ENCODE measurements around the gene LIMD2. TPM values are rescaled to one million over a fixed set of nuclear protein-coding genes. Genes with fewer than 3 reads are reported as not detected.

Gene LIMD2
- total RNA-seq, 1 donor from 2014 or later = 65.1 TPM

GRCh38 chr17:63685041-63685440 is 14.9 kb downstream of the LIMD2 start:
- H3K4me1 Mint-ChIP-seq (ENCODE audit: unreplicated experiment) = peaks cover 7% of the 10 kb centered on the region
- no peaks in the 10 kb centered on the region for H3K9me3 Mint-ChIP-seq
- H3K36me3 Mint-ChIP-seq = peaks cover 22% of the 10 kb centered on the region
- no peak overlapping the region for H3K4me3 Mint-ChIP-seq
- no peaks in the 10 kb centered on the region for H3K27me3 Mint-ChIP-seq
- TF ChIP-seq CTCF (conservative IDR thresholded peaks at IDR 0.05) = no peak
- H3K27ac Mint-ChIP-seq = no peak overlapping the region
- no peak for DNase-seq (ENCODE audit: extremely low spot score, unreplicated experiment)

GRCh38 chr17:63682981-63683380 is 16.9 kb downstream of the LIMD2 start:
- no peak for TF ChIP-seq CTCF (conservative IDR thresholded peaks at IDR 0.05)

GRCh38 chr17:63682441-63682840 is 17.5 kb downstream of the LIMD2 start:
- DNase-seq (ENCODE audit: extremely low spot score, unreplicated experiment) = no peak
- Mint-ChIP-seq H3K4me1 (ENCODE audit: unreplicated experiment) (peaks cover 7% of the 10 kb centered on the region), H3K27ac (no peak overlapping the region), H3K27me3 (no peaks in the 10 kb centered on the region), H3K4me3 (no peak overlapping the region), H3K36me3 (peaks cover 24% of the 10 kb centered on the region), H3K9me3 (no peaks in the 10 kb centered on the region)
- no peak for TF ChIP-seq CTCF (conservative IDR thresholded peaks at IDR 0.05)

More at GRCh38 chr17:63682981-63683380, 16.9 kb downstream of the LIMD2 start:
- H3K27ac Mint-ChIP-seq = no peak overlapping the region
- H3K9me3 Mint-ChIP-seq = no peaks in the 10 kb centered on the region
- no peak for DNase-seq (ENCODE audit: extremely low spot score, unreplicated experiment)
- H3K4me3 Mint-ChIP-seq = no peak overlapping the region
- H3K4me1 Mint-ChIP-seq (ENCODE audit: unreplicated experiment) = peaks cover 7% of the 10 kb centered on the region
- peaks cover 25% of the 10 kb centered on the region for H3K36me3 Mint-ChIP-seq
- no peaks in the 10 kb centered on the region for H3K27me3 Mint-ChIP-seq

GRCh38 chr17:63681530-63681929 is 18.4 kb downstream of the LIMD2 start:
- Mint-ChIP-seq H3K4me3 (no peak overlapping the region), H3K4me1 (ENCODE audit: unreplicated experiment) (peaks cover 8% of the 10 kb centered on the region), H3K36me3 (peaks cover 24% of the 10 kb centered on the region), H3K9me3 (no peaks in the 10 kb centered on the region), H3K27me3 (no peaks in the 10 kb centered on the region), H3K27ac (no peak overlapping the region)
- no peak for TF ChIP-seq CTCF (conservative IDR thresholded peaks at IDR 0.05)
- DNase-seq (ENCODE audit: extremely low spot score, unreplicated experiment) = no peak

- DNase-seq (ENCODE audit: extremely low spot score, unreplicated experiment) = no peak
- H3K4me3 Mint-ChIP-seq = no peak overlapping the region
- H3K27me3 Mint-ChIP-seq = no peaks in the 10 kb centered on the region
- H3K4me1 Mint-ChIP-seq (ENCODE audit: unreplicated experiment) = peaks cover 16% of the 10 kb centered on the region
- no peak for TF ChIP-seq CTCF (conservative IDR thresholded peaks at IDR 0.05)
- no peaks in the 10 kb centered on the region for H3K9me3 Mint-ChIP-seq
- peaks cover 20% of the 10 kb centered on the region for H3K36me3 Mint-ChIP-seq
- H3K27ac Mint-ChIP-seq = no peak overlapping the region
These were observed 19.2 kb downstream of the LIMD2 start for GRCh38 chr17:63680700-63681099.

GRCh38 chr17:63679214-63679613 is 20.7 kb downstream of the LIMD2 start:
- no peak for TF ChIP-seq CTCF (conservative IDR thresholded peaks at IDR 0.05)
- no peak for DNase-seq (ENCODE audit: extremely low spot score, unreplicated experiment)
- H3K4me1 Mint-ChIP-seq (ENCODE audit: unreplicated experiment) = peaks cover 30% of the 10 kb centered on the region
- H3K27ac Mint-ChIP-seq = no peak overlapping the region
- no peaks in the 10 kb centered on the region for H3K9me3 Mint-ChIP-seq
- no peaks in the 10 kb centered on the region for H3K27me3 Mint-ChIP-seq
- H3K4me3 Mint-ChIP-seq = no peak overlapping the region
- H3K36me3 Mint-ChIP-seq = peaks cover 19% of the 10 kb centered on the region

All from type B pancreatic cell (in vitro differentiated cells).